NCI-H526 treated with DMSO at 0.1 percent for 48 hours (cell line): ENCODE results near the gene TEX30.

Experiments used
- DNase-seq: peaks from one replicate; lab custom pipeline; 2025; lab: John Stamatoyannopoulos, UW

The TEX30 gene

DNA sequence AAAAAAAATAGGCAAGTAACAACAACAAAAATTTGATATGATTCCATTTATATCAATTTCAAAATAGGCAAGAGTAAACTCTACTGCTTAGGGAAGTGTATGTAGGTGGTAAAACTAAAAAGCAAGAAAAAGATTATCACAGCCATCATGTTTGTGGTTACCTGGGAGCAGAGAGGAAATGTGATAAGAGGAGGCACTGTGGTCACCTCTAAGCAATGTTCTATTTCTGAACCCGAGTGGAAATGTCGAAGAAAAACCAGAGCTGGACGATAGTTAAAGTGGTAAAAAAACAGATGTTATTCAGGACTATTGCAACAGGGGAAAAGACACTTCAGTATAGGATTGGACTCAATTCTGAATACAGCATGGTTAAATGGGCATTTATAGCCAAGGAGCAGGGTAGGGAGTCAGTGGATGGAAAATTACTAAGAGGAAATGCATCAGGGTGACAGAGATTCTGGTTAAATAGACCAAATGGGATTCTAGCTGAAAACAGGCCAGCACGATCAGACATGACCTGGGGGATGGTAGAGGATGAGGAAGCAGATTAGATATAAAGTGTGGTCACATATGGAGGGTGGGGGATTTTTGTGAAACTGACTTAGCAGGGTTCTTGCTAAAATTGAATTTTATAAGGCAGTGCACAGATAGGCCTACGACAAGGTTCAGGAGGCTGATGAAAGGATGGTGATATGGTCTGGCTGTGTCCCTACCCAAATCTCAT lies 6.0 kb upstream of the TEX30 start:
- DNase-seq, result no peak

GRCh38 chr13:102777736-102778135 lies 4.2 kb upstream of the TEX30 start:
- no peak for DNase-seq

- DNase-seq, result no peak
Measured at GRCh38 chr13:102776271-102776670, 2.7 kb upstream of the TEX30 start.

- no peak for DNase-seq
Measured at GRCh38 chr13:102774591-102775520, 1.3 kb upstream of the TEX30 start.

GRCh38 chr13:102774214-102774568 lies 605 bp upstream of the TEX30 start:
- DNase-seq, result no peak

GRCh38 chr13:102772042-102772425 lies 1.6 kb downstream of the TEX30 start:
- no peak for DNase-seq

- no peak for DNase-seq
Measured at GRCh38 chr13:102771298-102772041, 2.1 kb downstream of the TEX30 start.

- DNase-seq, result no peak
Measured at GRCh38 chr13:102770435-102770834, 3.2 kb downstream of the TEX30 start.

DNA sequence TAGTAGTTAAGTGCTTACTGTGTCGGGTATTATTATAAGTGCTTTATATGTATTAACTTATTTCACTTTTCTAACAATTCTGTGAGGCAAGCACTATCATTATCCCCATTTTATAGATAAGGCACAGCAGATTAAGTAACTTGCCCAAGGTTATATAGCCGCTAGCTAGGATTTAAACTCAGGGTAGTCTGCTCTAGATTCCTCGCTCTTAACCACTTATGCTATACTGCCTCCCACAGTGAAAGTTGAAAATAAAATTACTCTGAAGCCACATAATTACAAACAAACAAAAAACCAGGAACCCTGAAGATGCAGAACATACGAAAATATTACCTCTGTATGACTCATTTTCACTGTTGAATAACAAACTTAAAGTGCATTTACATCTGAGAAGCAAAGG lies 3.9 kb downstream of the TEX30 start:
- no peak for DNase-seq

- no peak for DNase-seq
Measured at GRCh38 chr13:102768909-102769308, 4.7 kb downstream of the TEX30 start.

GRCh38 chr13:102763741-102764140 lies 9.8 kb downstream of the TEX30 start:
- DNase-seq, result no peak

GRCh38 chr13:102761071-102761470 lies 12.5 kb downstream of the TEX30 start:
- no peak for DNase-seq

GRCh38 chr13:102758842-102759241 lies 14.7 kb downstream of the TEX30 start:
- DNase-seq, result no peak

- DNase-seq, result no peak
Measured at GRCh38 chr13:102757006-102757405, 16.6 kb downstream of the TEX30 start.

DNA sequence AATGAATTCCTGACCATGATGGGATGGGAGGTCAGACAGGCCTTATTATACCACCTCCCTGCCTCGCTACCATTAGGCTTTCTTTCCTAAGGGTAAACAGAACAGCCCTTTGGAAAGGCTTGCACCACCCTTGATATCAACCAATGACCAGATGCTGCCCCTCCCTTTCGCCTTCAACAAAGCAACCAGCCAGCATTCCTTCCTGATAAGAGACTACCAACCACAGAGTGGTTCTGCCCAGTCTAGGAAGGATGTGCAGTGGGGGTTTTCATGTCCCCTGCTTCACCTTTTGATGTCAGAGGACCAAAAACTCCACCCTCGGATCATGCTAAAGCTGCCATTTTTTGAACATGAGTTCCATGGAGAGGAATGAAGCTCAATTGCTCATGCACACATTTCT lies 21.7 kb downstream of the TEX30 start:
- no peak for DNase-seq

GRCh38 chr13:102742506-102742905 lies 31.1 kb downstream of the TEX30 start:
- no peak for DNase-seq

DNA sequence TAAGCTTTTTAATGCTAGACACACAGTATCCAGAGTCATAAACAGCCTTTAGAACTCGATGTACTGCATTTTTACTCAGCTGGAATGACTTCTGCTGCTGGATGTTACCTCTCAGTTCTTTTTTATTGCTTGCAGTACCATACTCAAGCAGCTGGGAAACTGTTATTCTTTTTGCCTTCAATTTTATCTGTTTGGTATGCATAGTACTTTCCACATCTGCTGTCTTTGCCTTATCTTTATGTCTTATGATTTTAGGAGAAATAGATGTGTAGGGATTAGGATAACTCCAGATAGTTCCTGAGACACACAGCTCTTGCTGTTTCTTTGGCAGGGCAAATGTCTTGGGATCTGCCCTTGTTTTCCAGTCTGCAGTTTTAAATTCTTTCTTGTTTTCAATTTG lies 31.5 kb downstream of the TEX30 start:
- DNase-seq, result no peak

DNA sequence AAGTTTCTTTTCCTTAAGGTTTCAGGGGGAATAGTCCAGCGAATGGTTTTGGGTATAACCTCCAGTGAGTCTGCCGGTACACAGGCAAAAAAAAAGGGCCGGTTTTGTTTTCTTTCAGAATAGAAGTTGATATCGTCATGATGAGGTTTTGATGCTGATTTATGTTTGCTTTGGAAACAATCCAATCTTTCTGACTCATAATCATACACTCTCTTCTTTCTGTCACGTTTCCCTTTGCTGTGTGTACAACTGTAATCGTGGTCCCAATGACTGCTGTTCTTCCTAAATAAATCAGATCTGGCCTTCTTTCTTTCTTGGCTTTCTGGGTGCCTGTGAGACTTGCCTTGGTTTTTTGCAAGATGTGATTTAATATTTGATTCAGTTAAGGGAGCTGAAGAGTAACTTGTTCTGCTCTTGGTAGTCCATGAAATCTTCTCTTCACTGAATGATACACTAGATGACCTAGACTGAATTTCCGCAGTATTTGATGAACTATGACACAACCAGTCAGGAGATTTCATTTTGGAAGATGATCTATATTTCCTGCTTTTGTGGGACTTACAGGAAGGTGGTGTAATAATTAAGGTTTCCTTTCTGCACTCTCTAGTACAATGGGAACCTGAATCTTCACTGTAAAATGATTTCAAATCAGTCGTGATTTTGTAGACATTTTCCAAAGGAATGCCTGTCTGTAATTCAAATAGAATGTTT lies 43.9 kb downstream of the TEX30 start:
- no peak for DNase-seq

GRCh38 chr13:102726430-102726829 lies 47.2 kb downstream of the TEX30 start:
- no peak for DNase-seq

DNA sequence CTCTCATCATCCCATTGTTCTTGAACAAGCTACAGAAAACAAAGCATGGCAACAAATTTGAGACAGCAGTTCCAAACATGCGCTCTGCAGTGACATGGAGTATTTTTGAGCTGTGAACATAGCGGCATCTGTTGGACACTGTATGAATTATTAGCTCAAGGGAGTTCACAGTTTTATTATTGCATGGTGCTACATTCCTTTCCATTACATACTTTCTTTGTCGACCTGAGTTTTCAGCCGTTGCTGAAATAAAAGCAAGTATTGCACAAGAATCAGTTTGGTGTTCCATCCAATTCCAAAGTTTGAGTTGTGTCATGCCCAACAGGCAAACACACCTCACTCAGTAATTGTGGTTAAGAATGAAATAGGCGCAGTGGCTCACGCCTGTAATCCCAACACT lies 48.7 kb downstream of the TEX30 start:
- DNase-seq, result peak; percentile 10

- DNase-seq, result no peak
Measured at GRCh38 chr13:102721800-102722231, 51.8 kb downstream of the TEX30 start.

DNA sequence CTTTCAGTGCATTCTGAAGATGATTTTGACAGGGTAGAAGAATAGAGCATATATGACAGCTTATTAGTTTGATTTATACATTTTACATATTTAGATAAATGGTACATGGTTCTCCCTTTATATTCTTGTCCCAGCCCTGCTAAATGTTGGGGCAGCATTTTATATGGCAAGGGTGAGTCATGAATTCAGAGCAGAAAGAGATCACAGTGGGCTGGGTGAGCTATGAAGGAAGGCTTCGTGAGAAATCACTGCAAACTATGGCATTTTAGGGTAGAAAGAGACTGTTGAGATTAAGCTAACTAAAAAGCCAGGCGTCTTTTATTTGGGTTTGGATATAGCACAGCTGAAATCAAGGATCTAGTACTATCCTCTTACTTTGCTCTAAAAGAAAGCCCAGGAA lies 54.8 kb downstream of the TEX30 start:
- DNase-seq, result no peak
